Nephron progenitor cell (in vitro differentiated cells): ENCODE measurements around the gene TRPM1.

Experiments used
- DNase-seq: peaks from one replicate; pipeline ENCODE4 v3.0.0; 2021
- H3K27ac Mint-ChIP-seq: 2 replicates; pipeline ENCODE4 v1.8.0; 2021; ENCODE audit warnings: mild to moderate bottlenecking, moderate library complexity, mixed read lengths
- H3K27me3 Mint-ChIP-seq: 2 replicates; pipeline ENCODE4 v1.8.0; 2021; ENCODE audit warnings: mild to moderate bottlenecking, low read depth, mixed read lengths; ENCODE audit not compliant: poor library complexity
- H3K36me3 Mint-ChIP-seq: 2 replicates; pipeline ENCODE4 v1.8.0; 2021; ENCODE audit warnings: low read depth, mixed read lengths
- H3K4me1 Mint-ChIP-seq: 2 replicates; pipeline ENCODE4 v1.8.0; 2021; ENCODE audit warnings: mixed read lengths
- H3K4me3 Mint-ChIP-seq: 2 replicates; pipeline ENCODE4 v1.8.0; 2021; ENCODE audit warnings: mild to moderate bottlenecking, moderate library complexity, mixed read lengths
- H3K9me3 Mint-ChIP-seq: 2 replicates; pipeline ENCODE4 v1.8.0; 2021; ENCODE audit warnings: mild to moderate bottlenecking, moderate library complexity, mixed read lengths
- TF ChIP-seq, protein P1 (sequence below): fragments of 200-600 bp; sonication (generic); IDR thresholded peaks from 2 replicates; pipeline ENCODE4 v1.5.0; 2021; ENCODE audit warnings: antibody characterized with exemption

Gene TRPM1

DNA sequence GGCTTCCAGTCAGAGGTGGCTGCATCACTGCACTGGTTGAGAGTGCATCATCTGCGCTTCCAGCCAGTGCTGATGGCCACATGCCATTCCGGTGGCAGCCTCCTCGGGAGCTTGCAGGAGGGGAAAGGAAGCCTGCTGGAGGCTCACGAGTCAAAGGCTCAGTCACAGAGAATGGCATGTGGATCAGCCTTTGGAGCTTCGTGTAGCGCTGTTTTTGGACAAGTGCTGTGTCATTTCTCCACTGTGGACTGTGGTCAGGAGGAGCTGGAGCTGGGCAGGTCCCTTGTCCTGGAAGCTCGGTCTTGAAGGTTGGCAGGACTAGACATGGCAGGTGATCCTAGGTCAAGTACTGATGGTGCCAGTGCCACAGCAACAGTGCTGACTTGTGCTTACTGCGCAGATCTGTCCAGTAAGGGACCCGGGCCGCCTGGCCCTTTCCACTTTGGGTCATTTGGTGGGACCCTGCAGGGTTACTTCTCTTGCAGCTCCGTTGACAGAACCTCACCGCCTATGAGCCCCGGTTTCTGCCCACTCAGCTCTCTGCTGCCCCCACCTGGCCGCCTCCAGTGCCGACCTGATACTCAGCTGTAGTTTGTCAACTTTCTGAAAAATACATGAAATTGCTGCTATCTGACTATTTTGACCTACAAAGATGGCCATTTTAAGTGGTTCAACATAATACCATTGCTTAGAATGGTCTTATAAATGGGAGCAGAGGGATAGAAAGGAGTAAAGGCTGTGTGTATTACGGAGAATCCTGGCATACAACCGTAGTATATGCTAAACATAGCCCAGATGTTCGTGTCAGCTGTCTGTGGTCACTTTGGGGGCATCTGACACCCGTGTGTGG is 27.6 kb upstream of the TRPM1 start:
- TF ChIP-seq, protein P1, sequence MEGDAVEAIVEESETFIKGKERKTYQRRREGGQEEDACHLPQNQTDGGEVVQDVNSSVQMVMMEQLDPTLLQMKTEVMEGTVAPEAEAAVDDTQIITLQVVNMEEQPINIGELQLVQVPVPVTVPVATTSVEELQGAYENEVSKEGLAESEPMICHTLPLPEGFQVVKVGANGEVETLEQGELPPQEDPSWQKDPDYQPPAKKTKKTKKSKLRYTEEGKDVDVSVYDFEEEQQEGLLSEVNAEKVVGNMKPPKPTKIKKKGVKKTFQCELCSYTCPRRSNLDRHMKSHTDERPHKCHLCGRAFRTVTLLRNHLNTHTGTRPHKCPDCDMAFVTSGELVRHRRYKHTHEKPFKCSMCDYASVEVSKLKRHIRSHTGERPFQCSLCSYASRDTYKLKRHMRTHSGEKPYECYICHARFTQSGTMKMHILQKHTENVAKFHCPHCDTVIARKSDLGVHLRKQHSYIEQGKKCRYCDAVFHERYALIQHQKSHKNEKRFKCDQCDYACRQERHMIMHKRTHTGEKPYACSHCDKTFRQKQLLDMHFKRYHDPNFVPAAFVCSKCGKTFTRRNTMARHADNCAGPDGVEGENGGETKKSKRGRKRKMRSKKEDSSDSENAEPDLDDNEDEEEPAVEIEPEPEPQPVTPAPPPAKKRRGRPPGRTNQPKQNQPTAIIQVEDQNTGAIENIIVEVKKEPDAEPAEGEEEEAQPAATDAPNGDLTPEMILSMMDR = peak; percentile 96
- no peak overlapping the region for H3K4me3 Mint-ChIP-seq
- H3K27ac Mint-ChIP-seq = no peak overlapping the region
- H3K9me3 Mint-ChIP-seq = peaks cover 24% of the 10 kb centered on the region
- H3K4me1 Mint-ChIP-seq = peaks cover 38% of the 10 kb centered on the region
- H3K36me3 Mint-ChIP-seq = no peaks in the 10 kb centered on the region
- DNase-seq = peak; percentile 86
- peaks cover 11% of the 10 kb centered on the region for H3K27me3 Mint-ChIP-seq

DNA sequence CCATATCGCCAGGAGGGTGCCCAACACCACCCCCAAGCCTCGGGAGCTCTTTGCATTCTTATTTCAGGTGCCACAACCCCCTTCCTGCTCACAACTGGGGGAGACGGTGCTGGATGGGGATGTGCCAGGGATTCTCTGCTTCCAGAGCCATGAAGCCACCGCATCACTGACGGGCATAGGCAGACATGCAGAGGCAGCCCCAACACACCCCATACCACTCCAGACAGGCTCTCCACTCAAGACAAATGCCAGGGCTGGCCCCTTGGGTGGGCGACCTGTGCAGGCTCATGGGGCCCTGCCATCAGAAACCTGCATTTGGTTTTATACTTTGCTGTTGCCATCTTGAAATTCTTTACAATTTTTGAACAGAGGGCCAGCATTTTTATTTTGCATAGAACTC is 27.0 kb upstream of the TRPM1 start:
- no peak for DNase-seq
- H3K9me3 Mint-ChIP-seq = peaks cover 17% of the 10 kb centered on the region
- H3K27me3 Mint-ChIP-seq = peaks cover 11% of the 10 kb centered on the region
- H3K4me3 Mint-ChIP-seq = no peak overlapping the region
- peaks cover 38% of the 10 kb centered on the region for H3K4me1 Mint-ChIP-seq
- H3K36me3 Mint-ChIP-seq = no peaks in the 10 kb centered on the region
- TF ChIP-seq, protein P1 = no peak
- no peak overlapping the region for H3K27ac Mint-ChIP-seq

GRCh38 chr15:31127596-31128261 is 26.2 kb upstream of the TRPM1 start:
- TF ChIP-seq, protein P1 = no peak
- H3K27me3 Mint-ChIP-seq = peaks cover 11% of the 10 kb centered on the region
- peaks cover 35% of the 10 kb centered on the region for H3K4me1 Mint-ChIP-seq

GRCh38 chr15:31125061-31125460 is 23.5 kb upstream of the TRPM1 start:
- Mint-ChIP-seq H3K27ac (no peak overlapping the region), H3K9me3 (peaks cover 35% of the 10 kb centered on the region), H3K4me3 (no peak overlapping the region), H3K36me3 (no peaks in the 10 kb centered on the region), H3K27me3 (peaks cover 11% of the 10 kb centered on the region), H3K4me1 (peaks cover 14% of the 10 kb centered on the region)
- no peak for DNase-seq
- TF ChIP-seq, protein P1 = no peak

More at GRCh38 chr15:31127596-31128261, 26.2 kb upstream of the TRPM1 start:
- no peak overlapping the region for H3K4me3 Mint-ChIP-seq
- no peak overlapping the region for H3K27ac Mint-ChIP-seq
- H3K36me3 Mint-ChIP-seq = no peaks in the 10 kb centered on the region
- H3K9me3 Mint-ChIP-seq = peaks cover 18% of the 10 kb centered on the region
- no peak for DNase-seq

DNA sequence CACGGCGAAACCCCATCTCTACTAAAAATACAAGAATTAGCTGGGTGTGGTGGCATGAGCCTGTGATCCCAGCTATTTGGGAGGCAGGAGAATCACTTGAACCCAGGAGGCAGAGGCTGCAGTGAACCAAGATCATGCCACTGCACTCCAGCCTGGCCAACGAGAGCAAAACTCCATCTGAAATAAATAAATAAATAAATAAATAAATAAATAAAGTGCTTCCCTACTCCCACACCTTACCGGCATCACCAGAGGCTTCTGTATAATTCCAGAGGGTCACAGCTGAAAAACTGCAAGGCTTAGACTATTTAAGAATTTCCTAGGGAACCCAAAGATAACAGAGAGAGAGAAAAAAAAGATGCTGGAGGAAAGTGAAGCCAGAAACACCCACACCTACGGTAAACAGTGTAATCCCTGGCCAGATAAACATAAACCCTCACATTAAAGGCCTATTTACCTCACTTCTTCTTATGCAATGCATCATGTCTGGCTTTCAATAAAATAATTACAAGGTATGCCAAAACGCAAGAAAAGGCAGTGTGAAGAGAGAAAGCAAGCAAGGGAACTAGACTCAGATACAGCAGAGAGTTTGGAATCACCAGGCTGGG is 15.0 kb upstream of the TRPM1 start:
- no peaks in the 10 kb centered on the region for H3K4me1 Mint-ChIP-seq
- H3K4me3 Mint-ChIP-seq = no peak overlapping the region
- no peak for DNase-seq
- peaks cover 13% of the 10 kb centered on the region for H3K27me3 Mint-ChIP-seq
- H3K9me3 Mint-ChIP-seq = peaks cover 34% of the 10 kb centered on the region
- H3K27ac Mint-ChIP-seq = no peak overlapping the region
- peaks cover 4% of the 10 kb centered on the region for H3K36me3 Mint-ChIP-seq
- TF ChIP-seq, protein P1 = no peak
